HepG2 (cell line): Measurements from ENCODE around the gene ACAT2. TPM values are rescaled to one million over a fixed set of nuclear protein-coding genes. Genes with fewer than 3 reads are reported as not detected.
A peak's percentile ranks its signal among the peaks of the same experiment; 100 is the strongest.

Experiments
- CENPT ChIP-seq: sonication (generic); formaldehyde crosslinking; IDR thresholded peaks from 2 replicates; pipeline ENCODE4 v1.8.0; 2022; ENCODE audit warnings: low read depth, mild to moderate bottlenecking, moderate library complexity, missing genetic modification reagents
- FOXJ3 ChIP-seq: sonication (generic); formaldehyde crosslinking; IDR thresholded peaks from 2 replicates; pipeline ENCODE4 v1.4.0; 2020; ENCODE audit warnings: missing genetic modification reagents, mild to moderate bottlenecking, borderline replicate concordance
- HIVEP1 ChIP-seq: sonication (generic); formaldehyde crosslinking; IDR thresholded peaks from 2 replicates; pipeline ENCODE4 v1.4.0; 2020; ENCODE audit warnings: mild to moderate bottlenecking, missing genetic modification reagents
- SIX4 ChIP-seq: sonication (generic); formaldehyde crosslinking; IDR thresholded peaks from 2 replicates; pipeline ENCODE4 v1.4.0; 2020; ENCODE audit warnings: missing genetic modification reagents
- SMC3 ChIP-seq: IDR thresholded peaks from 2 replicates; pipeline ENCODE4 v1.6.1; 2011; ENCODE audit warnings: low read length, improper control_type of control experiment
- ZFX ChIP-seq: sonication (generic); formaldehyde crosslinking; IDR thresholded peaks from 2 replicates; pipeline ENCODE4 v1.4.0; 2020; ENCODE audit warnings: mild to moderate bottlenecking, low read depth, missing genetic modification reagents, moderate library complexity
- ZFY ChIP-seq: sonication (generic); formaldehyde crosslinking; IDR thresholded peaks from 2 replicates; pipeline ENCODE4 v1.4.0; 2020; ENCODE audit warnings: missing genetic modification reagents
- ZNF503 ChIP-seq: sonication (generic); formaldehyde crosslinking; IDR thresholded peaks from 2 replicates; pipeline ENCODE4 v1.4.0; 2020; ENCODE audit warnings: missing genetic modification reagents
- ZNF550 ChIP-seq: sonication (generic); formaldehyde crosslinking; IDR thresholded peaks from 2 replicates; pipeline ENCODE4 v1.4.0; 2020; ENCODE audit warnings: mild to moderate bottlenecking, missing genetic modification reagents, borderline replicate concordance
- ZNF562 ChIP-seq: sonication (generic); formaldehyde crosslinking; IDR thresholded peaks from 2 replicates; pipeline ENCODE4 v1.8.0; 2022; ENCODE audit warnings: missing genetic modification reagents, borderline replicate concordance
- polyA plus RNA-seq, 8 experiments: library from polyadenylated mRNA; depleted of rRNA in 3 of 8; stranded (reverse) in 7 of 8; unstranded in 1 of 8; fragments of >200 nt; fragmentation: Illumina TruSeq in 4 of 8; extraction: Trizol in 4 of 8; gene quantifications; 2 replicates each; pipeline versions ENCODE4 v1.2.1 to v1.2.3, GENCODE V29; 2011 to 2016; ENCODE audit warnings: low read depth in 4 of 8, missing spikeins in 1 of 8, mixed read lengths in 1 of 8; ENCODE audit not compliant: insufficient read depth in 1 of 8
- total RNA-seq, 5 experiments: library from RNA; depleted of rRNA; stranded (reverse); fragments of >200 nt; fragmentation: Illumina TruSeq; extraction: Trizol; gene quantifications; 2 replicates each; pipeline ENCODE4 v1.2.3, GENCODE V29; 2016; ENCODE audit warnings: low read depth in 1 of 5
- TF ChIP-seq, protein P1 (sequence below): sonication (generic); formaldehyde crosslinking; IDR thresholded peaks from 2 replicates; pipeline ENCODE4 v1.4.0; 2020; ENCODE audit warnings: mild to moderate bottlenecking, missing genetic modification reagents
- TF ChIP-seq, protein P2 (sequence below): sonication (generic); formaldehyde crosslinking; IDR thresholded peaks from 2 replicates; pipeline ENCODE4 v1.4.0; 2020; ENCODE audit warnings: missing genetic modification reagents, borderline replicate concordance
- TF ChIP-seq, protein P3 (sequence below), 2 experiments: sonication (generic) in 1 of 2; formaldehyde crosslinking in 1 of 2; IDR thresholded peaks; 2 replicates each; pipeline versions ENCODE4 v1.4.0 to v1.6.1; 2018 to 2020; ENCODE audit warnings: missing genetic modification reagents in 2 of 2, borderline replicate concordance in 1 of 2, low read depth in 1 of 2, mild to moderate bottlenecking in 1 of 2, missing biosample characterization in 1 of 2

Gene ACAT2
- total and polyA plus RNA-seq, 2 of the 13 experiments (the other 11 are each of a cell fraction or from before 2014, with no cell fraction given), result 121 to 534 TPM

GRCh38 chr6:159726918-159727716 is 34.7 kb upstream of the ACAT2 start, which contains the start of gene WTAP (continued):
- TF ChIP-seq, protein P1, sequence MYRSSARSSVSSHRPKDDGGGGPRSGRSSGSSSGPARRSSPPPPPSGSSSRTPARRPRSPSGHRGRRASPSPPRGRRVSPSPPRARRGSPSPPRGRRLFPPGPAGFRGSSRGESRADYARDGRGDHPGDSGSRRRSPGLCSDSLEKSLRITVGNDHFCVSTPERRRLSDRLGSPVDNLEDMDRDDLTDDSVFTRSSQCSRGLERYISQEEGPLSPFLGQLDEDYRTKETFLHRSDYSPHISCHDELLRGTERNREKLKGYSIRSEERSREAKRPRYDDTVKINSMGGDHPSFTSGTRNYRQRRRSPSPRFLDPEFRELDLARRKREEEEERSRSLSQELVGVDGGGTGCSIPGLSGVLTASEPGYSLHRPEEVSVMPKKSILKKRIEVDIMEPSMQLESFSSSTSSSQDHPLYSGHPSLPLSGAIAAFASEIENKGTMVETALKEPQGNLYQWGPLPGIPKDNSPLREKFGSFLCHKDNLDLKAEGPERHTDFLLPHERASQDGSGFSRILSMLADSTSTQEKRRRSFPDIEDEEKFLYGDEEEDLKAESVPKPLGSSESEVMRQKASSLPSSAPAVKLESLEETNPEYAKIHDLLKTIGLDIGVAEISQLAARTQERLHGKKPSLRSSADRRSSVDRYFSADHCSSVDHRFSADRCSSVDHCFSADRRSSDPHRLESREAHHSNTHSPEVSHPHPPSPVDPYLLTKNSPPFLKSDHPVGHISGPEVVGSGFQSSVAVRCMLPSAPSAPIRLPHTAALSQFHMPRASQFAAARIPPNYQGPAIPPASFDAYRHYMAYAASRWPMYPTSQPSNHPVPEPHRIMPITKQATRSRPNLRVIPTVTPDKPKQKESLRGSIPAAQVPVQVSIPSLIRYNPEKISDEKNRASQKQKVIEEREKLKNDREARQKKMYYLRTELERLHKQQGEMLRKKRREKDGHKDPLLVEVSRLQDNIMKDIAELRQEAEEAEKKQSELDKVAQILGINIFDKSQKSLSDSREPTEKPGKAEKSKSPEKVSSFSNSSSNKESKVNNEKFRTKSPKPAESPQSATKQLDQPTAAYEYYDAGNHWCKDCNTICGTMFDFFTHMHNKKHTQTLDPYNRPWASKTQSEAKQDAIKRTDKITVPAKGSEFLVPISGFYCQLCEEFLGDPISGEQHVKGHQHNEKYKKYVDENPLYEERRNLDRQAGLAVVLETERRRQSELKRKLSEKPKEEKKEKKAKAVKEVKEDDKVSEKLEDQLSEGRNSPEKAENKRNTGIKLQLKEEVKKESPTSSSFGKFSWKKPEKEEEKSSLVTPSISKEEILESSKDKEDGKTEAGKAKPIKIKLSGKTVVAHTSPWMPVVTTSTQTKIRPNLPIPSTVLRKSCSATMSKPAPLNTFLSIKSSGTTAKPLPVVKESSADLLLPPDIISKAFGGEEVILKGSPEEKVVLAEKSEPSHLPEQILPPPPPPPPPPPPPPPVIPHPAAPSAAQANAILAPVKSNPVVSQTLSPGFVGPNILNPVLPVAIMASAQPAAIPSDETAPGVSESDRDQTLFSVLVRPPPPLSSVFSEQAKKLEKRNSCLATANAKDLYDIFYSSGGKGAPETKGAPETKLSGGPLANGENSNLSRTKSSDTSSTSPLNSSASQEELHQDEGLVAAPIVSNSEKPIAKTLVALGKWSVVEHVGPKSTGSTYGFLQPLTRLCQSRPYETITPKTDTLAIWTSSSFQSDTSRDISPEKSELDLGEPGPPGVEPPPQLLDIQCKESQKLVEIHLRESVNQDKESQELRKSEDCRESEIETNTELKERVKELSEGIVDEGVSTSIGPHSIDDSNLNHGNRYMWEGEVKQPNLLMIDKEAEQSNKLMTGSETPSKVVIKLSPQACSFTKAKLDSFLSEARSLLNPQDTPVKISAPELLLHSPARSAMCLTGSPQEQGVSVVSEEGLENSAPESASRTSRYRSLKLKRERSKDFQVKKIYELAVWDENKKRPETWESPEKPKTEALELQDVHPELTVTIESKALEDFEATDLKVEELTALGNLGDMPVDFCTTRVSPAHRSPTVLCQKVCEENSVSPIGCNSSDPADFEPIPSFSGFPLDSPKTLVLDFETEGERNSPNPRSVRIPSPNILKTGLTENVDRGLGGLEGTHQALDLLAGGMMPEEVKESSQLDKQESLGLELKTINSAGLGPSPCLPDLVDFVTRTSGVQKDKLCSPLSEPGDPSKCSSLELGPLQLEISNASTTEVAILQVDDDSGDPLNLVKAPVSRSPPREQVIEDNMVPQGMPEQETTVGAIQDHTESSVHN (CRISPR knock-in tag), result peak; percentile 91
- TF ChIP-seq, protein P2, sequence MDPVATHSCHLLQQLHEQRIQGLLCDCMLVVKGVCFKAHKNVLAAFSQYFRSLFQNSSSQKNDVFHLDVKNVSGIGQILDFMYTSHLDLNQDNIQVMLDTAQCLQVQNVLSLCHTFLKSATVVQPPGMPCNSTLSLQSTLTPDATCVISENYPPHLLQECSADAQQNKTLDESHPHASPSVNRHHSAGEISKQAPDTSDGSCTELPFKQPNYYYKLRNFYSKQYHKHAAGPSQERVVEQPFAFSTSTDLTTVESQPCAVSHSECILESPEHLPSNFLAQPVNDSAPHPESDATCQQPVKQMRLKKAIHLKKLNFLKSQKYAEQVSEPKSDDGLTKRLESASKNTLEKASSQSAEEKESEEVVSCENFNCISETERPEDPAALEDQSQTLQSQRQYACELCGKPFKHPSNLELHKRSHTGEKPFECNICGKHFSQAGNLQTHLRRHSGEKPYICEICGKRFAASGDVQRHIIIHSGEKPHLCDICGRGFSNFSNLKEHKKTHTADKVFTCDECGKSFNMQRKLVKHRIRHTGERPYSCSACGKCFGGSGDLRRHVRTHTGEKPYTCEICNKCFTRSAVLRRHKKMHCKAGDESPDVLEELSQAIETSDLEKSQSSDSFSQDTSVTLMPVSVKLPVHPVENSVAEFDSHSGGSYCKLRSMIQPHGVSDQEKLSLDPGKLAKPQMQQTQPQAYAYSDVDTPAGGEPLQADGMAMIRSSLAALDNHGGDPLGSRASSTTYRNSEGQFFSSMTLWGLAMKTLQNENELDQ, result no peak
- TF ChIP-seq, protein P3, sequence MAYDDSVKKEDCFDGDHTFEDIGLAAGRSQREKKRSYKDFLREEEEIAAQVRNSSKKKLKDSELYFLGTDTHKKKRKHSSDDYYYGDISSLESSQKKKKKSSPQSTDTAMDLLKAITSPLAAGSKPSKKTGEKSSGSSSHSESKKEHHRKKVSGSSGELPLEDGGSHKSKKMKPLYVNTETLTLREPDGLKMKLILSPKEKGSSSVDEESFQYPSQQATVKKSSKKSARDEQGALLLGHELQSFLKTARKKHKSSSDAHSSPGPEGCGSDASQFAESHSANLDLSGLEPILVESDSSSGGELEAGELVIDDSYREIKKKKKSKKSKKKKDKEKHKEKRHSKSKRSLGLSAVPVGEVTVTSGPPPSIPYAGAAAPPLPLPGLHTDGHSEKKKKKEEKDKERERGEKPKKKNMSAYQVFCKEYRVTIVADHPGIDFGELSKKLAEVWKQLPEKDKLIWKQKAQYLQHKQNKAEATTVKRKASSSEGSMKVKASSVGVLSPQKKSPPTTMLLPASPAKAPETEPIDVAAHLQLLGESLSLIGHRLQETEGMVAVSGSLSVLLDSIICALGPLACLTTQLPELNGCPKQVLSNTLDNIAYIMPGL (CRISPR knock-in tag; IDR thresholded peaks at IDR 0.05; ENCODE audit: borderline replicate concordance in 1 of 2, low read depth in 1 of 2), result peak; percentile 87 to 99
- TF ChIP-seq ZFX (peak; percentile 94), ZNF503 (peak; percentile 85), ZNF550 (CRISPR knock-in tag) (peak; percentile 79; the same call in 1 of the 2 replicates), ZFY (CRISPR knock-in tag) (peak; percentile 94), HIVEP1 (CRISPR knock-in tag) (peak; percentile 96), SMC3 (no peak), ZNF562 (CRISPR knock-in tag) (peak; percentile 63; the same call in 1 of the 2 replicates), FOXJ3 (peak; percentile 95), SIX4 (peak; percentile 59), CENPT (CRISPR knock-in tag) (peak; percentile 96)
